Fibroblast of skin of left biceps (primary cell): Measurements from ENCODE around the gene LORICRIN.
A peak's percentile ranks its signal among the peaks of the same experiment; 100 is the strongest.
"Not testable (repeated sequence)": the region's sequence is repeated elsewhere in the genome, so short reads cannot be mapped to it uniquely, and the experiment has no call there.

Source experiments
- DNase-seq, 2 experiments: peaks; one replicate each; pipeline ENCODE4 v3.0.0-alpha.2; 2013; ENCODE audit warnings: low read depth in 2 of 2

LORICRIN gene, protein sequence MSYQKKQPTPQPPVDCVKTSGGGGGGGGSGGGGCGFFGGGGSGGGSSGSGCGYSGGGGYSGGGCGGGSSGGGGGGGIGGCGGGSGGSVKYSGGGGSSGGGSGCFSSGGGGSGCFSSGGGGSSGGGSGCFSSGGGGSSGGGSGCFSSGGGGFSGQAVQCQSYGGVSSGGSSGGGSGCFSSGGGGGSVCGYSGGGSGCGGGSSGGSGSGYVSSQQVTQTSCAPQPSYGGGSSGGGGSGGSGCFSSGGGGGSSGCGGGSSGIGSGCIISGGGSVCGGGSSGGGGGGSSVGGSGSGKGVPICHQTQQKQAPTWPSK

DNA sequence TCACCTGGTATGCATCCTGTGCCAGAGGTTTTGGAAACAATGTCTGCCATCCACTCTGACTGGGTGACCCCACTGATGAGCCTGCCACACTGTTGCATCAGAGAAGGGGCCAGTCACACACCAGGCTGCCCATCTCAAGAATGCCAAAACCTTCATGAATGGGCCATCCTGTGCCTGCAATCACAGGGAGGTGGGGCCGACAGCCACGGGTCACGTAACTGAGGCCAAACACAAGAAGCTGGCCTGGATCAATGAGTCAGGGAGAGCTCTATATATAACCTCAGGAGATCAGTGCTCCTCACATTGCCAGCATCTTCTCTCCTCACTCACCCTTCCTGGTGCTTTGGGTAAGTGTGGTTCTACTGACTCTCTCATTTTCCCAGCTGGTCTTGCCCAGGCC, at the start of gene LORICRIN:
Gene LORICRIN (plus strand): TSS at position 301 of the 400 bp plus-strand sequence. CDS start 1,263 bp downstream, outside the sequence.
- DNase-seq = no peak

DNA sequence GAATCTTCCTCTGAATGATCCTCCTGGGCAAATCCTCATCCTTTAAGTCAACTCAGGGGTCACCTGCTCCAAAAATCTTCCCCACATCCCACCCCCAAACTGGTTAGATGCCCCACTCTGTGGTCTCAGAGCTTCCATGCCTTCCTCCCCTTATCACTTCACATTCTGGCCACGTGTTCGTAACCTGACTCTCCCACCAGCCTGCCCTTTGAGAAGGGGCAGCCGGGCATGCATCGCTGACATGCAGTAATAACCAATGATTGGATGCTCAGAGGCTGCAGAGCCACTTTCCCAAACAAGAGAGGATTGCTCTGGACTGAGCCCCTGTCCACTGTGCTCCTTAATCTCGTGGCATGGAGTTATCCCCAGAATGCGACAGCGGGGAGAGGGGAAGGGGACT, 49.3 kb upstream of the LORICRIN start:
- DNase-seq = no peak

DNA sequence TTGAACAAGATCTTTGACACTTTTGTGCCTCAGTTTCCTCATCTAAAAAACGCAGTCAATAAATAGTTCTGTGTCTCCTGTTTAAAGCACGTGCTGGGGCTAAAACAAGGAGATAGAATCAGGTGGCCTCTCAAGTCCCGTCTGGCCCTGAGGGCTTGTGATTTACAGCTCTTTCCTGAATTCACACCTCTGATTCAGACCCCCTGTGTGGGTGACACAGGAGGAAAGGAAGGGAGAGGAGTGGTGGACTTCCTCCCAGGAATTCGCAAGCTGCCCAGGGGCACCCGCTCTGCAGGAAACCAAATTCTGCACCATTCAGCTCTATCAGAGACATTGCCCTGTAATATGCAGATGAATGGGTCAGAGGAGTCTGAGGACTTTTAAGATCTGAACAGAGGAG, 47.3 kb upstream of the LORICRIN start:
- no peak for DNase-seq

DNA sequence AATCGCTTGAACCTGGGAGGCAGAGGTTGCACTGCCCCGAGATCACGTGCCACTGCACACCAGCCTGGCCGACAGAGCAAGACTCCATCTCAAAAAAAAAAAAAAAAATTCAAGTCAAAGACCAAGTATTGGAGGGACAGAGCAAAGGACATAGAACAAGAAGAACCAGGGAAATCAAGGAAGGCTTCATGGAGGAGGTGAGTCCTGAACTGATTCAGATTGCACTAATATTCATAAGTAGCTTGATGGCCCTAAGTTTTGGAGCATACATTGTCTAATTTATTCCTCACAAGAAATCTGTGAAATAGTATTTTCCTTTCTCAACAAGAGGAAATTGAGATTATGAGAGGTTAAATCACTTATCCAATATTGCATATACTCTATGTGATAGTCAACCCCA, 46.0 kb upstream of the LORICRIN start:
- DNase-seq = no peak

DNA sequence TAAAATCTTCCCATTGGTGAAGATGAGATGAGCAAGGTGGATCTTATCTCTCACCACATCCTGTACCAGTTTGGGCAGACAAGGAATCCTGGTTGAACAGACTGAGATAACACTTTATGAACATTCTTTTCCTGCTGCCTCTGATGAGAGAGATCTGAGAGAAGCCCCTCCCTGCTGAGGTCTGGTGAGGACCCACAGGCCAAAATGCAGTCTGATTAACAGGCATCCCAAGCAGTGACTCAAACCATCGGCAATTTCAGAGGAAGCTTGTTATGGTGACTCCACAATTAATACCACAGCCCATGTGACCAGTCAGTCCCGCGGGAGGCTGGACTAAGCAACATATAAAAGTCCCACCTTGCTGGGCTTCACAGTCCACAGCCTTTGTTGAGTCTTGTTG, 42.3 kb upstream of the LORICRIN start, which contains the start of gene PRR9:
Gene PRR9 (plus strand): TSS at position 373 of the 400 bp plus-strand sequence. CDS start 561 bp downstream, outside the sequence.
- DNase-seq = no peak

DNA sequence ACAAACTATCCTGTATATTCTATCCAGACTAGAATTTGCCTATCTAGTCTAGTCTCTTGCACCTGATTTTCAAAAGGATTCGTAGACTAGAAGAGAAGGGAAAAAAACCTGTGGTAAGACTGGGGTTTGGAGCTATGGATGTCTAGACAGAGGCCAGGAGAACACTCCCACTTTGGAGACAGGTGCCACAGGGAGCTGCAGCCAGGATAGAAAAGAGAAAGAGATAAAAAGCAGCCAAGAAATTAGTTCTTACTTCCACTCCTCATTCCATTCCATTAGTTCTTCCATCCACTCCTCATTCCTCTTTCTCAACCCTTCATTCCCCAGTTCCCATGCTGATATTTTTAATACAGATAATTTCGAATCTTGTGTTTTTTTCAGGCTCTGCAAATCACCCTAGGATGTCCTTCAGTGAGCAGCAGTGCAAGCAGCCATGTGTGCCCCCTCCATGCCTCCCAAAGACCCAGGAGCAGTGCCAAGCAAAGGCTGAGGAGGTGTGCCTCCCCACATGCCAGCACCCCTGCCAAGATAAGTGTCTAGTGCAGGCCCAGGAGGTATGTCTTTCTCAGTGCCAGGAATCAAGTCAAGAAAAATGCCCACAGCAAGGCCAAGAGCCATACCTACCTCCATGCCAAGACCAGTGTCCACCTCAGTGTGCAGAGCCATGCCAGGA, 41.6 kb upstream of the LORICRIN start:
- DNase-seq = no peak

DNA sequence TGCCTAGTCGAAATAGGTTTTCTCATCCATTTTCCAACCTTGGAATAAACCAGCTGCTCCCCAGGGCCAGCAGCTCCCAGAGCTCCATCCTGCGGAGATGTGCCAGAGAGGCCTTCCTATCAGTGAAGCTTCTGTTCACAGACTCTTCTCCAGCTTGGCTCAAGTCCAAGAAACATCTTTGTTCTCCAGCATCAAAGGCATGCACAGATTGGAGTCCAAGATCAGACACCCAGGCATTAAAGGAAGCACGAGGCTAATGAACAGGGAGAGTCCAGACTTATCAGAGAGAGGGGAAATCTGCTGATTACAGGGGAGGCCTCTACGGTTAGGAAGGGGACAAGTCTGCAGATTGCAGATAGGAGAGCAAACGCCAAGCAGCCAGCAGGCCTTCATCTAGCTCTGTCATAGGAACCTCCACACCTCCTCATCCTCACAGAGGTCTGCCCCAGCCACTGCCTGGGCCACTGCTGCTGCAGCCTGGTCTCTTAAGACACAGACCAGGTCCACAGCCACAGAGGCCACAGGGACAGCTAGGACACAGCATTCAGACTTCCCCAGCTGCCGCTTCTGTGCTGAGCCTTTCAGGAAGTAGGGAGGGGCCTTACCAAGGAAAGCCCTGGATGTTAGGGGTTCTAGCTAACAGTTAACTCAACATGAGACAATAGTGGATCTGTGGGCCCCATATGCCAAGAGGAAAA, 38.7 kb upstream of the LORICRIN start:
- no peak for DNase-seq

DNA sequence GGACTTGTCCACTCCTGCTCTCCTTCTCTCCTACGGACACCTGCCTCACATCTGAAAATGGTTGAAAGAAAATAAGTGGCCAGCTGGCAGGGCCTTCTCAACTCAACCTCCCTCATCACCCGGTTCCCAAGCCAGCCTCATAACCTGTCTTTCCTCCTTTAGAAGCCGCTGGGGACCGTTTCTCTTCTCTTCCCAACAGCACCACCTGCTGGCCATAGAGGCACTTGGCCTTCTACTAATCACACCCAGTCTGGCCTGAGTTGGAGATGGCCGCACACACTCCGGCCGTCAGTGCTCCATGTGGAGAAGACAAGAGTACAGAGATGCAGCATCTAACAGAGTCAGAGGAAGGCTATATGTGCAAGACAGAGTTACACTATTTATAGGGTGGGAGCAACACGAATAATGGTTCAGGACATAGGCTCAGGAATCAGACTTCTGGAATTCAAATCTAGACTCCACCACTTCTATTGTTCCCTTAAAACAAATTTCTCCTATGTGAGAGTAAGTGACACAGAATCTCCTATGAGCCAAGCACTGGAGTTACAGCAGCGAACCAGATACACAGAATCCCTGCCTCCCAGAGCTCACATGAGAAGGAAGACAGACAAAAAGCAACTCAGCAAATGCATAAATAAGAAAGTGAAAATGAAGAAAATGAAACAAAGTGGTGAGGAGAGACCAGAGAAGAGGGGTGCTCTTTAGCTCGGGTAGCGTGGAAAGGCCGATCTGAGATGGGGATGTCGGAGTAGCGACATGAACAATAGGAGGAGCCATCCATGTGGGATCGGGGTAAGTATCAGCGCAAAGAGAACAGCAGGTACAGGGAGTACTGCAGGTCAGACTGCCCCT, 36.2 kb upstream of the LORICRIN start:
- DNase-seq = peak in 1 of 2 experiments; percentile 1

DNA sequence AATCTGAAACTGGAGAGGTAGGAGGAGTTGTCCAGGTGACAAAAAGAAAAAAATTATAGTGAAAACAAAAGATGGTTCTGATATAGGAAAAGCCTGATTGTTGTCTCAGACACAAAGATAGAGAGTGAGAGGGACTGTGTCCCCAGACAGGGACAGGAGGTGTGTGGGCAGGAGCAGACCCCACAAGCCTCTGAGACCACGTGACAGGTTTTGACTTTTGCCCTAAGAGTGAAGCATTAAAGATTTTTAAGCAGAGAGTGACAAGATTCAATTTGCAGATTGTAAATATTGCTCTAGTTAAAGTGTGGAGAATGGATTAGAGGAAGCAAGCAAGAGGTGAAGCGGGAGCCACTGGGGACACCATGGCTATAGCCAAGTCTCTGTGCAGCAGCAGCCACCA, 31.7 kb upstream of the LORICRIN start:
- no peak for DNase-seq

DNA sequence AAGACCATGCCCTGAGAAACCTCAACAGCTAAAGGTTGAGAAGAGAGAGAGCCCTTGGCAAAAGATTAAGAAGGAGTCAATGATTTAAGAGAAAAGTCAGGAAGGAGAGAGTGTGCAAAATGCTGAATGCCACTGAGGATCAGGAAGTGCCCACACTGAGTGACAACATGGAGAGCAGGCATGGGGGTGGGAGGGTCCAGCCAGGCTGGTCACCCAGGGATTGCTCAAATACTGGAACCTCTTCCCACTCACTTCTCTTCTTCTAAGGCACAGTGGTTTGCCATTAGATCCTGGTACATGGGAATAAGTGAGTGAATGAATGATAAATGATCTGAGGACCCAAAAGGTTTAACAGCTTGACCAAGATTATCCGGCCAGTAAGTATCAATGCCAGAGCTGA, 31.0 kb upstream of the LORICRIN start:
- DNase-seq = no peak

DNA sequence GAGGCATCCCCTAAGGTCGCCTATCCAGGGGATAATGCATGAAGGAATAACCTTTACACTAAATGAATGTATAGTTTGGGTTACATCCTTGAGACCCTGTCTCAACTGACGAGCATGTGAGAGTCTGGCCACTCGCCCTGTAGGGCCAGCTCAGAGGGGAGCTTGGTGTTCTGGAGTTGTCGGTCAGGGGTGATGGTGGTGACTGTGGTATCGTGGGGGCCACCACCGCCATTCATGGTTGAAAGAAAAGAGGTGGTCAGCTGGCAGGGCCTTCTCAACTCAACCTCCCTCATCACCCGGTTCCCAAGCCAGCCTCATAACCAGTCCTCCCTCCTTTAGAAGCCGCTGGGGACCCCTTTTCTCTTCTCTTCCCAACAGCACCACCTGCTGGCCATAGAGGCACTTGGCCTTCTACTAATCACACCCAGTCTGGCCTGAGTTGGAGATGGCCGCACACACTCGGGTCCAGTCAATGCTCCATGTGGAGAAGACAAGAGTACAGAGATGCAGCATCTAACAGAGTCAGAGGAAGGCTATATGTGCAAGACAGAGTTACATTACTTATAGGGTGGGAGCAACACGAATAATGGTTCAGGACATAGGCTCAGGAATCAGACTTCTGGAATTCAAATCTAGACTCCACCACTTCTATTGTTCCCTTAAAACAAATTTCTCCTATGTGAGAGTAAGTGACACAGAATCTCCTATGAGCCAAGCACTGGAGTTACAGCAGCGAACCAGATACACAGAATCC, 30.2 kb upstream of the LORICRIN start:
- DNase-seq = not testable (repeated sequence)

DNA sequence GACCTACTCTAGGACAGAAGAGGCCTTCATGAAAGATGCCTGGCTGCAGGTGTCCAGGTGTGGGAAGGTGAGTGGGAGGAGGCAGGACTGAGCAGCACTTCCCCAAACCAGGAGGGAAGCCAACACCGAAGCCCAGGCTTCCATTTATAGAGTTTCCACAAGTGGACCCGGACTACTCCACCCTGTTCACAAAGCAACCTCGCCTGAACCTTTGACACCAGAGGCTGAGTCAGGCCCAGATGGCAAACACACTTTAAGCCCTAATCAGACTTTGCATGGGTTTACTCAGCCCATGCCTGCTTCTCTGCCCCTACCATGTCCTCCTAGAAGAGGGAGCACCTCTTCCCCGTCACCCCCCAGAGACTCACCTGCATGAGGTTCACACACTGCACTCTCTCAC, 28.1 kb upstream of the LORICRIN start:
- no peak for DNase-seq

DNA sequence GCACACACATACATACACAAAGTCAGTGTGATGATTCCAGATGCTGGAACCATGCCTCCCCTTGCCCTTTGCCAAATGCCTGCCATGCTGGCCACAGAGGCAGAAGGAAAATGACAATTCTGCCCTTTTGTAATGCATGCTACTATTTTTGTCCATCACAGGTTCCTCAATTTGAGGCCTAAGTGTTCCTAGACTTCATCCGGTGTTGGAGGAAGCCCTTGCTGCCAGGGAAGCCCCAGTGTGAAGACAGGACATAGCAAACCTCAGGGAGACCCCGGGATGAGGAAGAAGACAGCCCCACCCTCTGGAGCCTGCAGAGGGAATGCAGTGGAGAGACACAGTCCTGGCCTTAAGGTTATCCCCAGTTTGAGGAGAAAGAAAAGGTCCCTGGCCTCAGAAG, 27.7 kb upstream of the LORICRIN start:
- no peak for DNase-seq

DNA sequence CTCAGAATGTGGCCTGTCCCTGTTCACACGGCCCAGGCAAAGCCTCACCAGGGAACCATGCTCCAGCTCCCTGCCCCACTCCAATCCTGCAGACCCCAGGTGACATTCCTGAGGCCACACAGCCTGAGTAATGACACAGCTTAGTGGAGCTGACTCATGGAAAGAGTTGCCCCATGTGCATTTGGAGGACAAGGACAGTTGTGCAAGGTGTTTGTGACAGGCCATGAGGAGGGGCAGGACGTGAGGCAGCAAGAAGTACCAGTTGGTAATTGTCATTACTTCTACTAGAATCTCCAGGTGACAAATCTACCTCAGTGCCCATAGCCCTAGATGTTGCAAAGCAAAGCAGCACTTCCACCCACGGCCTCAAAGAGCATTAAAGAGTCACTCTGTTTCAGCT, 26.9 kb upstream of the LORICRIN start:
- no peak for DNase-seq

DNA sequence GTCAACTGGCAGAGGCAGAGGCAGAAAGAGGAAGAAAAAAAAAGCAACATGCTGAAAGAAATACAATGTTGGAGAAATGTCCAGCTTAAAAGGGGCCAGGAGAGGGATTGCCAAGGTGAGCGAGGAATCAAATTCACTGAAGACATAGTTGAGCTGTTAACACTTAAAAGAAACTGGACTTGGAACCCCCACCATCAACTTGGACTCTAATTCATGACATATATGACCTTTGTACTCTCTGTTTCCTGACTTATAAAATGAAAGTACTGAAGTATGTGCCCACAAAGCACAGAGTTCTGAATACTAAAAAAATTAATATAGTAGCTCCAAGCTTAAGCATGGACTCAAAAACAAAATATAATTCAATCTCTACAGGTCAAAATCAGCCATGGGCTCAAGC, 26.0 kb upstream of the LORICRIN start:
- DNase-seq = no peak

DNA sequence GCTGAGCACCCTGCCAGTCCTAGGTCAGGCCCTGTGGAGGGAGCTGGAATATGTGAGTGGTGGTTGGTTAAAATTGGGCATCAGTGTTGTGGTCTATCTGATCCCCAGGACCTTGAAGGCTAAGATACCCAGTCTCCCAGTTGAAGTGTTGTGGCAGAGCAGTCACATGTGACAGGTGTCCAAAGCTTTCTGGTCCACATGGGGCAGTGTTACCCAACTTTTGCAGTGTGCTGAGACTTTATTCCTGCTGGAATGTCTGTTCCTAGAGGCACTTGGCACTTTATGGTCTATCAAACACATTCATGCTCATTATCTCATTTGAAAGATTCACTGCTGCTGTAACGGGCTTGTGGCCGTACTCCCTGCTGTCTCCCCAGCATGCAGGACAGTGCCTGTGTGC, 21.0 kb upstream of the LORICRIN start:
- no peak for DNase-seq

DNA sequence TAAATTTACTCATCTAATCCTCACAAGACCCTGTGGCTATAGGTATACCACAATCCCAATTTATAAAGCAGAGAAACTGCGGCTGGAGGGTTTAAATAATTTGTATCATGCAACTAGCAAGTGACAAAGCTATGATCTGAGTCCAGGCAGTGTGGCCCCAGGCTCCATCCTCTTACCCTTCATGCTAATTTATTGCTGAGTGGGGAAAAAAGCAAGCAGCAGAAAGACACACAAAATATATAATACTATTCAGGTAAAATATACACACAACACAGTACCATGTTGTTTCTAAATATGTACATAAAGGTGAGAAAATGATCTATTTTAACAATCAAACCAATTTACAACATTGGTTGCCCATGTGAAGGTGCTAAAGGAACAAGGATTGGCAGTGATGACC, 17.3 kb upstream of the LORICRIN start:
- no peak for DNase-seq

DNA sequence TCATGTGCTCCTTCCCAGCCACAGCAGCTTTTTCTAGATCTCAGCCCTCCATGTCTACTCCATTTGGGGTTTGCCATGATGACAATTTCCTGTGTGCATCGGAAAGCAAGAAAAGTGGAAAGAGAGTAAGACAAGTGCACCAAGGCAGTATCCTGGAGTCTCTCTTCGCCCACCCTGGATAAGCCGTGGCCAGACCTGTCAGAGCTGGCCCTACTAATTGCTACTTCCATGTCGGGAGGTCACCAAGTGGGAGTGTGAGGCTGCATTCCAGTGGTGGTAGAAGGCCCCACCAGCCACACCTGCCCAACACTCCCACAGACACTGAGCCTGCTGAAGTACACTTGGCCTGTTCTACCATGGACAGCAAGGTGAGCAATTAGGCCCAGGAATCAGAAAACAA, 14.0 kb upstream of the LORICRIN start:
- DNase-seq = no peak

DNA sequence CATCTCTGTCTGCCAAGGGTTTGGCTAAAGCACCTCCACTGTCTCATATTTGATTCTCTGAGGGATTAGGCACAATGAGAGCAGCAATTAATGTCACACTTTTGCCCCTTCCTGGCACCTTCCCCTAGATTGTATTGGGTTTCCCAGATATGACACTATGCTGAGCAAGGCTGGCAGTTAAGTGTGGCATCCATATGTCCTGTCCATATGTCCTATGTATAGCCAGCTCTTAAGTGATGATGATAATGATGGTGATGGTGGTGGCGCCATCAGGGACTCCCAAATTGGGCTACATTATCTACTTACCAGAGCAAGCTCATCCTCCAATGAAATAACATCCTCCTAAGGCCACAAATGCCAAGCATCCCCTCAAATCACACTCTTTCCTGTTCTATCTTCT, 13.5 kb upstream of the LORICRIN start:
- DNase-seq = no peak

DNA sequence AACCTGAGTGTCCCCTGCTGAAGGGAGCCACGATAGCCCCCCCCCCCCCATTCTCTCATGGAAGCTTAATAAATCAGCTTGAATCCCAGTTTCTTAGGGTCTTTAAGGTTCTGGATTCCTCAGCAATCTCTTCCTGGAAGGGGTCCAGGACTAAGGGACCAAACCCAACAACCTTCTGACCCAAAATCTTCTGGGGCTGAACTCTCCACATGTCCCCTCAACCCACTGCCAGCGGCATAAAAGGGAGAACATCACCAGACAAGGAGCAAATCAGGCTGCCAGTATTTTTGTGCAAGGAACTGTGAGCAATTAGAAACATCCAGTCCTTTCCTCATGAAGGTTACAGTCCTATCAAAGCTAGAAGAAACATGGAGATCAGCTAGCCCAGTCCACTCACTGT, 12.7 kb upstream of the LORICRIN start:
- no peak for DNase-seq
